Thyroid gland (tissue), 4 donors: ENCODE results near the gene PTRHD1. TPM values are rescaled to one million over a fixed set of nuclear protein-coding genes. Genes with fewer than 3 reads are reported as not detected.

ENCODE experiments used
- DNase-seq, 2 donors: peaks; one replicate each; pipeline ENCODE4 v3.0.0-alpha.2; 2019
- H3K27ac ChIP-seq, 3 donors: fragments of 200-600 bp; sonication (generic); 1 replicate in 2 of 3; 2 replicates in 1 of 3; pipeline ENCODE4 v1.5.1; 2016 to 2019; ENCODE audit warnings: mild to moderate bottlenecking in 1 of 3, moderate library complexity in 1 of 3
- H3K27me3 ChIP-seq: fragments of 200-600 bp; sonication (generic); one replicate; pipeline ENCODE4 v1.5.1; 2019
- H3K36me3 ChIP-seq, 2 donors: fragments of 200-600 bp; sonication (generic); one replicate each; pipeline ENCODE4 v1.5.1; 2016 to 2019
- H3K4me1 ChIP-seq, 2 donors: fragments of 200-600 bp; sonication (generic); one replicate each; pipeline ENCODE4 v1.5.1; 2017 to 2019
- H3K4me3 ChIP-seq, 3 donors: fragments of 200-600 bp; sonication (generic); replicated peaks in 1 of 3; 1 replicate in 2 of 3; 2 replicates in 1 of 3; pipeline ENCODE4 v1.5.1; 2016; ENCODE audit warnings: mild to moderate bottlenecking in 1 of 3
- H3K9me3 ChIP-seq: fragments of 200-600 bp; sonication (generic); one replicate; pipeline ENCODE4 v1.5.1; 2017
- CTCF ChIP-seq, 6 experiments: fragments of 200-600 bp in 3 of 6; fragments of 450-650 bp in 3 of 6; sonication (generic) in 3 of 6; IDR thresholded peaks; one replicate each; pipeline ENCODE4 v1.5.1; 2016 to 2019; ENCODE audit warnings: antibody characterized with exemption in 6 of 6, mild to moderate bottlenecking in 2 of 6, inconsistent platforms in 1 of 6, moderate library complexity in 1 of 6
- POLR2A ChIP-seq, 2 donors: fragments of 450-650 bp; IDR thresholded peaks; one replicate each; pipeline ENCODE4 v1.6.1; 2017; ENCODE audit warnings: antibody characterized with exemption in 2 of 2, mild to moderate bottlenecking in 2 of 2, moderate library complexity in 1 of 2
- WGBS, 2 donors: methylation state at CpG; one replicate each; pipeline ENCODE4 v1.1.5; 2017; 5-methylcytosine and 5-hydroxymethylcytosine counted together
- intact Hi-C: fragments of 100-400 bp; cut with DNase I; formaldehyde crosslinking; loops from one replicate; pipeline ENCODE4 v1.15.1; 2023
- total RNA-seq, 4 donors: library from RNA; depleted of rRNA; stranded (reverse); fragments of >200 nt; gene quantifications; one replicate each; pipeline ENCODE4 v1.2.3, GENCODE V29; 2016

Gene PTRHD1
- total RNA-seq, 4 donors from 2014 or later, result 12.6 to 68.8 (median 31.6) TPM

- WGBS, 2 donors, result 85 to 87% methylated on average over 16 of the region's 16 CpGs
- H3K9me3 ChIP-seq, result no peaks in the 10 kb centered on the region
- H3K4me1 ChIP-seq, result peaks cover 17 to 25% of the 10 kb centered on the region in 2 donors
- H3K27ac ChIP-seq, result peak overlapping the region in 1 of 3 donors; percentile 0
- H3K27me3 ChIP-seq, result no peaks in the 10 kb centered on the region
- H3K36me3 ChIP-seq, result peaks cover 0 to 4% of the 10 kb centered on the region in 2 donors
- intact Hi-C loops, result no loop called here
- H3K4me3 ChIP-seq, result no peak overlapping the region
- no peak for DNase-seq
- TF ChIP-seq POLR2A (IDR thresholded peaks at IDR 0.05) (no peak), CTCF (IDR thresholded peaks at IDR 0.05) (peak in 2 of 6 experiments; percentile 16 to 39)
Observed at GRCh38 chr2:24824966-24825882, 32.0 kb upstream of the PTRHD1 start.

GRCh38 chr2:24824071-24824588, 30.9 kb upstream of the PTRHD1 start:
- no peak for DNase-seq
- H3K27me3 ChIP-seq, result no peaks in the 10 kb centered on the region
- H3K9me3 ChIP-seq, result no peaks in the 10 kb centered on the region
- H3K36me3 ChIP-seq, result peaks cover 0 to 9% of the 10 kb centered on the region in 2 donors
- no peak overlapping the region for H3K4me3 ChIP-seq
- intact Hi-C loops, result no loop called here
- WGBS, 2 donors, result 97 to 98% methylated on average over 14 of the region's 14 CpGs
- TF ChIP-seq POLR2A (IDR thresholded peaks at IDR 0.05) (no peak), CTCF (IDR thresholded peaks at IDR 0.05) (no peak)
- H3K4me1 ChIP-seq, result peaks cover 17 to 25% of the 10 kb centered on the region in 2 donors
- H3K27ac ChIP-seq, result no peak overlapping the region

- intact Hi-C loops, result no loop called here
- DNase-seq, result no peak
- TF ChIP-seq CTCF (IDR thresholded peaks at IDR 0.05), result no peak
- no peak for TF ChIP-seq POLR2A (IDR thresholded peaks at IDR 0.05)
- peaks cover 0 to 9% of the 10 kb centered on the region in 2 donors for H3K36me3 ChIP-seq
- H3K27me3 ChIP-seq, result no peaks in the 10 kb centered on the region
- H3K27ac ChIP-seq, result no peak overlapping the region
- no peak overlapping the region for H3K4me3 ChIP-seq
- H3K9me3 ChIP-seq, result no peaks in the 10 kb centered on the region
- peaks cover 10 to 15% of the 10 kb centered on the region in 2 donors for H3K4me1 ChIP-seq
- WGBS, 2 donors, result 82 to 85% methylated on average over 7 of the region's 7 CpGs
Observed at GRCh38 chr2:24822049-24822706, 29.0 kb upstream of the PTRHD1 start.

- no peak overlapping the region for H3K4me3 ChIP-seq
- H3K36me3 ChIP-seq, result peaks cover 0 to 9% of the 10 kb centered on the region in 2 donors
- no peak for DNase-seq
- H3K9me3 ChIP-seq, result no peaks in the 10 kb centered on the region
- H3K4me1 ChIP-seq, result peaks cover 8 to 9% of the 10 kb centered on the region in 2 donors
- 88 to 92% methylated on average over 13 to 15 of the region's 15 CpGs for WGBS, 2 donors
- intact Hi-C loops, result no loop called here
- no peak for TF ChIP-seq POLR2A (IDR thresholded peaks at IDR 0.05)
- TF ChIP-seq CTCF (IDR thresholded peaks at IDR 0.05), result no peak
- H3K27me3 ChIP-seq, result no peaks in the 10 kb centered on the region
- H3K27ac ChIP-seq, result no peak overlapping the region
Observed at GRCh38 chr2:24821433-24821891, 28.3 kb upstream of the PTRHD1 start.
